ENCODE results near the gene CBARP. TPM values are rescaled to one million over a fixed set of nuclear protein-coding genes. Genes with fewer than 3 reads are reported as not detected.

Gene CBARP
- total and polyA plus RNA-seq, 9 of the 15 experiments (the other 6 are each of a cell fraction or from before 2014, with no cell fraction given) = 0.03 to 8.9 (median 1.2) TPM; not detected in 1

DNA sequence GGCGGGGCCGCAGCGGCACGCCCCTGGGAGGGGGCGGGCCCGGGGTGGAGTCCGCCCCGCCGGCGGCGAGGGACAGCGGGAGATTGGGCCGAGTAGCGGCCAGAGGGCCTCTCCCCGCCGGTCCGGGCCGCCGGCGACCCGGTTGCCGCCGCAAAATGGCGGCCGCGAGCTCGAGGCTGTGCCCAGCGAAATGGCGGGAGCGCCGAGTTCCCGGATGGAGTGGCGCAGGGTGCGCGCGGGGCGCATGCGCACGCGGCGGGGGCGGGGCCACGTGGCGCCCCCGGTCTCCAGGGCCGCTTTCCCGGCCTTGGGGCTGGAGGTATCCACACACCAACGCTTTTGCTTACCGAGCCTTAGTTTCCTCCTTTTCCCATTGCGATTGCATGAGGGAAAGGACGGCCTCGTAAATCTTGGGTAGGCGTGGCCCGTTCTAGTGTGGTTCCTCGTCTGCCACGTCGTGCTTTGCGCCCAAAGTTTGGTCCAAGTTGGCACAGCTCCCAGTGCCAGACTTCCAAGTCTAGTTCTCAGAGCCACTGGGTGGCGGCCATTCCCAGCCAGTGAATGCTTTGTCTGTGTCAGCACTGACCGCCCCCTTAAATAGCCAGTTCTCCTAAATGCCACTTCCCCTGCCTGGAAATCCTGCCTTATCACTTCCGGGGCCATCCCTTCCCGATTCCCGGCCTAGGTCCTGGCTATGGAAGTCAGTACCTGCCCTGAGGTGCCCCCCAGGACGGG, 31.8 kb upstream of the CBARP start (continued):
- TF ChIP-seq, protein P1, sequence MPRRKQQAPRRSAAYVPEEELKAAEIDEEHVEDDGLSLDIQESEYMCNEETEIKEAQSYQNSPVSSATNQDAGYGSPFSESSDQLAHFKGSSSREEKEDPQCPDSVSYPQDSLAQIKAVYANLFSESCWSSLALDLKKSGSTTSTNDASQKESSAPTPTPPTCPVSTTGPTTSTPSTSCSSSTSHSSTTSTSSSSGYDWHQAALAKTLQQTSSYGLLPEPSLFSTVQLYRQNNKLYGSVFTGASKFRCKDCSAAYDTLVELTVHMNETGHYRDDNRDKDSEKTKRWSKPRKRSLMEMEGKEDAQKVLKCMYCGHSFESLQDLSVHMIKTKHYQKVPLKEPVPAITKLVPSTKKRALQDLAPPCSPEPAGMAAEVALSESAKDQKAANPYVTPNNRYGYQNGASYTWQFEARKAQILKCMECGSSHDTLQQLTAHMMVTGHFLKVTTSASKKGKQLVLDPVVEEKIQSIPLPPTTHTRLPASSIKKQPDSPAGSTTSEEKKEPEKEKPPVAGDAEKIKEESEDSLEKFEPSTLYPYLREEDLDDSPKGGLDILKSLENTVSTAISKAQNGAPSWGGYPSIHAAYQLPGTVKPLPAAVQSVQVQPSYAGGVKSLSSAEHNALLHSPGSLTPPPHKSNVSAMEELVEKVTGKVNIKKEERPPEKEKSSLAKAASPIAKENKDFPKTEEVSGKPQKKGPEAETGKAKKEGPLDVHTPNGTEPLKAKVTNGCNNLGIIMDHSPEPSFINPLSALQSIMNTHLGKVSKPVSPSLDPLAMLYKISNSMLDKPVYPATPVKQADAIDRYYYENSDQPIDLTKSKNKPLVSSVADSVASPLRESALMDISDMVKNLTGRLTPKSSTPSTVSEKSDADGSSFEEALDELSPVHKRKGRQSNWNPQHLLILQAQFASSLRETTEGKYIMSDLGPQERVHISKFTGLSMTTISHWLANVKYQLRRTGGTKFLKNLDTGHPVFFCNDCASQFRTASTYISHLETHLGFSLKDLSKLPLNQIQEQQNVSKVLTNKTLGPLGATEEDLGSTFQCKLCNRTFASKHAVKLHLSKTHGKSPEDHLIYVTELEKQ (CRISPR knock-in tag; IDR thresholded peaks at IDR 0.05) = no peak
- TF ChIP-seq ELF4 (CRISPR knock-in tag; IDR thresholded peaks at IDR 0.05) = no peak
- TF ChIP-seq PPARD (CRISPR knock-in tag; IDR thresholded peaks at IDR 0.05) = no peak
- TF ChIP-seq, protein P2, sequence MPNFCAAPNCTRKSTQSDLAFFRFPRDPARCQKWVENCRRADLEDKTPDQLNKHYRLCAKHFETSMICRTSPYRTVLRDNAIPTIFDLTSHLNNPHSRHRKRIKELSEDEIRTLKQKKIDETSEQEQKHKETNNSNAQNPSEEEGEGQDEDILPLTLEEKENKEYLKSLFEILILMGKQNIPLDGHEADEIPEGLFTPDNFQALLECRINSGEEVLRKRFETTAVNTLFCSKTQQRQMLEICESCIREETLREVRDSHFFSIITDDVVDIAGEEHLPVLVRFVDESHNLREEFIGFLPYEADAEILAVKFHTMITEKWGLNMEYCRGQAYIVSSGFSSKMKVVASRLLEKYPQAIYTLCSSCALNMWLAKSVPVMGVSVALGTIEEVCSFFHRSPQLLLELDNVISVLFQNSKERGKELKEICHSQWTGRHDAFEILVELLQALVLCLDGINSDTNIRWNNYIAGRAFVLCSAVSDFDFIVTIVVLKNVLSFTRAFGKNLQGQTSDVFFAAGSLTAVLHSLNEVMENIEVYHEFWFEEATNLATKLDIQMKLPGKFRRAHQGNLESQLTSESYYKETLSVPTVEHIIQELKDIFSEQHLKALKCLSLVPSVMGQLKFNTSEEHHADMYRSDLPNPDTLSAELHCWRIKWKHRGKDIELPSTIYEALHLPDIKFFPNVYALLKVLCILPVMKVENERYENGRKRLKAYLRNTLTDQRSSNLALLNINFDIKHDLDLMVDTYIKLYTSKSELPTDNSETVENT (CRISPR knock-in tag; IDR thresholded peaks at IDR 0.05) = no peak; the same call in 1 of the 2 replicates
- TF ChIP-seq, protein P3, sequence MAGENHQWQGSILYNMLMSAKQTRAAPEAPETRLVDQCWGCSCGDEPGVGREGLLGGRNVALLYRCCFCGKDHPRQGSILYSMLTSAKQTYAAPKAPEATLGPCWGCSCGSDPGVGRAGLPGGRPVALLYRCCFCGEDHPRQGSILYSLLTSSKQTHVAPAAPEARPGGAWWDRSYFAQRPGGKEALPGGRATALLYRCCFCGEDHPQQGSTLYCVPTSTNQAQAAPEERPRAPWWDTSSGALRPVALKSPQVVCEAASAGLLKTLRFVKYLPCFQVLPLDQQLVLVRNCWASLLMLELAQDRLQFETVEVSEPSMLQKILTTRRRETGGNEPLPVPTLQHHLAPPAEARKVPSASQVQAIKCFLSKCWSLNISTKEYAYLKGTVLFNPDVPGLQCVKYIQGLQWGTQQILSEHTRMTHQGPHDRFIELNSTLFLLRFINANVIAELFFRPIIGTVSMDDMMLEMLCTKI (IDR thresholded peaks at IDR 0.05; ENCODE audit: partially characterized antibody) = no peak
- no peak for TF ChIP-seq ZNF212 (CRISPR knock-in tag; IDR thresholded peaks at IDR 0.05)
- TF ChIP-seq, protein P4, sequence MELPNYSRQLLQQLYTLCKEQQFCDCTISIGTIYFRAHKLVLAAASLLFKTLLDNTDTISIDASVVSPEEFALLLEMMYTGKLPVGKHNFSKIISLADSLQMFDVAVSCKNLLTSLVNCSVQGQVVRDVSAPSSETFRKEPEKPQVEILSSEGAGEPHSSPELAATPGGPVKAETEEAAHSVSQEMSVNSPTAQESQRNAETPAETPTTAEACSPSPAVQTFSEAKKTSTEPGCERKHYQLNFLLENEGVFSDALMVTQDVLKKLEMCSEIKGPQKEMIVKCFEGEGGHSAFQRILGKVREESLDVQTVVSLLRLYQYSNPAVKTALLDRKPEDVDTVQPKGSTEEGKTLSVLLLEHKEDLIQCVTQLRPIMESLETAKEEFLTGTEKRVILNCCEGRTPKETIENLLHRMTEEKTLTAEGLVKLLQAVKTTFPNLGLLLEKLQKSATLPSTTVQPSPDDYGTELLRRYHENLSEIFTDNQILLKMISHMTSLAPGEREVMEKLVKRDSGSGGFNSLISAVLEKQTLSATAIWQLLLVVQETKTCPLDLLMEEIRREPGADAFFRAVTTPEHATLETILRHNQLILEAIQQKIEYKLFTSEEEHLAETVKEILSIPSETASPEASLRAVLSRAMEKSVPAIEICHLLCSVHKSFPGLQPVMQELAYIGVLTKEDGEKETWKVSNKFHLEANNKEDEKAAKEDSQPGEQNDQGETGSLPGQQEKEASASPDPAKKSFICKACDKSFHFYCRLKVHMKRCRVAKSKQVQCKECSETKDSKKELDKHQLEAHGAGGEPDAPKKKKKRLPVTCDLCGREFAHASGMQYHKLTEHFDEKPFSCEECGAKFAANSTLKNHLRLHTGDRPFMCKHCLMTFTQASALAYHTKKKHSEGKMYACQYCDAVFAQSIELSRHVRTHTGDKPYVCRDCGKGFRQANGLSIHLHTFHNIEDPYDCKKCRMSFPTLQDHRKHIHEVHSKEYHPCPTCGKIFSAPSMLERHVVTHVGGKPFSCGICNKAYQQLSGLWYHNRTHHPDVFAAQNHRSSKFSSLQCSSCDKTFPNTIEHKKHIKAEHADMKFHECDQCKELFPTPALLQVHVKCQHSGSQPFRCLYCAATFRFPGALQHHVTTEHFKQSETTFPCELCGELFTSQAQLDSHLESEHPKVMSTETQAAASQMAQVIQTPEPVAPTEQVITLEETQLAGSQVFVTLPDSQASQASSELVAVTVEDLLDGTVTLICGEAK (IDR thresholded peaks at IDR 0.05) = peak; percentile 68; the same call in 1 of the 2 replicates
- TF ChIP-seq, protein P4 (CRISPR knock-in tag; IDR thresholded peaks at IDR 0.05) = peak; percentile 36; the same call in 1 of the 2 replicates
- TF ChIP-seq TEAD2 (tag; IDR thresholded peaks at IDR 0.05) = no peak
- TF ChIP-seq ZNF583 (CRISPR knock-in tag; IDR thresholded peaks at IDR 0.05) = peak; percentile 83; the same call in 1 of the 2 replicates
- no peak for TF ChIP-seq ZZZ3 (IDR thresholded peaks at IDR 0.05)

Measured in K562 (cell line).